Lower lobe of right lung (tissue), 2 donors: ENCODE results near the gene DBH. TPM values are rescaled to one million over a fixed set of nuclear protein-coding genes. Genes with fewer than 3 reads are reported as not detected.

Experiments
- ATAC-seq, 2 donors: fragments of 200-7000 bp; cut with Tn5 transposase; one replicate each; pipeline ENCODE4 v1.9.1; 2020 to 2022; ENCODE audit warnings: mild to moderate bottlenecking in 2 of 2, moderate library complexity in 2 of 2
- DNase-seq: peaks from one replicate; pipeline ENCODE4 v3.0.0-alpha.2; 2020
- H3K27ac ChIP-seq: fragments of 200-600 bp; one replicate; pipeline ENCODE4 v1.8.0; 2022
- H3K27me3 ChIP-seq: fragments of 200-600 bp; one replicate; pipeline ENCODE4 v1.8.0; 2022; ENCODE audit warnings: low read depth
- H3K36me3 ChIP-seq: fragments of 200-600 bp; one replicate; pipeline ENCODE4 v1.8.0; 2022; ENCODE audit warnings: mild to moderate bottlenecking
- H3K4me1 ChIP-seq: fragments of 200-600 bp; one replicate; pipeline ENCODE4 v1.8.0; 2022
- H3K4me3 ChIP-seq: fragments of 200-600 bp; one replicate; pipeline ENCODE4 v1.8.0; 2022; ENCODE audit warnings: mild to moderate bottlenecking
- H3K9me3 ChIP-seq: fragments of 200-600 bp; one replicate; pipeline ENCODE4 v1.8.0; 2022
- intact Hi-C: fragments of 100-400 bp; cut with DNase I; formaldehyde crosslinking; loops from one replicate; pipeline ENCODE4 v1.11.0; 2022
- total RNA-seq: library from RNA; stranded (reverse); fragmentation: NEBNext Ultra II Directional; extraction: Animal tissue kit (Norgen Biotek cat#: 25700); gene quantifications from one replicate; pipeline ENCODE4 v1.2.1, GENCODE V29; 2021
- TF ChIP-seq, protein P1 (sequence below): fragments of 200-600 bp; IDR thresholded peaks from one replicate; pipeline ENCODE4 v1.8.0; 2022; ENCODE audit warnings: antibody characterized with exemption, mild to moderate bottlenecking
- donor health status: DM: no; HTN: yes; CAD: no; lungs with severe emphysema.

DBH gene
- total RNA-seq, 1 donor from 2014 or later: not detected

DNA sequence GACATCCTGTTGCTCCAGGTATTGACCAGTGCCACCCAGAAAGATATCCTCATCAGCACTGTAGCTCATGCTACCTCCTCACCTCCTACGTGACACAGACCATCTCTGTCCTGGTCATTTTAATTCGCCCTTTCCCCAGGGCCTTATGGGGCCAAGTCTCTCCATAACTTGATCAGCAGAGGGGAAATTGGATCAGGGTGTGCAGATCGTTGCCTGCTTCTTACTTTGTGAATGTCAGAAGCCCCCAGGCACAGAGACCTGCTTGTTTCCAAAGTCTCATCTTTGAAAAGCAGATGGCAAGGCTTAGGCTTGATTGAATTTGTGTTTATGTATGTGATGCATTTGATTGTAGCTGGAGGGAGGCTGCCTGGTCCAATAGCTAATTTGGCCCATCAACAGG is 8.8 kb upstream of the DBH start:
- ATAC-seq: no peak
- H3K9me3 ChIP-seq: no peaks in the 10 kb centered on the region
- no peak for DNase-seq
- H3K36me3 ChIP-seq: no peaks in the 10 kb centered on the region
- H3K27ac ChIP-seq: no peak overlapping the region
- no peaks in the 10 kb centered on the region for H3K4me1 ChIP-seq
- peaks cover 9% of the 10 kb centered on the region for H3K27me3 ChIP-seq
- no peak overlapping the region for H3K4me3 ChIP-seq
- intact Hi-C loops: no loop called here
- TF ChIP-seq, protein P1, sequence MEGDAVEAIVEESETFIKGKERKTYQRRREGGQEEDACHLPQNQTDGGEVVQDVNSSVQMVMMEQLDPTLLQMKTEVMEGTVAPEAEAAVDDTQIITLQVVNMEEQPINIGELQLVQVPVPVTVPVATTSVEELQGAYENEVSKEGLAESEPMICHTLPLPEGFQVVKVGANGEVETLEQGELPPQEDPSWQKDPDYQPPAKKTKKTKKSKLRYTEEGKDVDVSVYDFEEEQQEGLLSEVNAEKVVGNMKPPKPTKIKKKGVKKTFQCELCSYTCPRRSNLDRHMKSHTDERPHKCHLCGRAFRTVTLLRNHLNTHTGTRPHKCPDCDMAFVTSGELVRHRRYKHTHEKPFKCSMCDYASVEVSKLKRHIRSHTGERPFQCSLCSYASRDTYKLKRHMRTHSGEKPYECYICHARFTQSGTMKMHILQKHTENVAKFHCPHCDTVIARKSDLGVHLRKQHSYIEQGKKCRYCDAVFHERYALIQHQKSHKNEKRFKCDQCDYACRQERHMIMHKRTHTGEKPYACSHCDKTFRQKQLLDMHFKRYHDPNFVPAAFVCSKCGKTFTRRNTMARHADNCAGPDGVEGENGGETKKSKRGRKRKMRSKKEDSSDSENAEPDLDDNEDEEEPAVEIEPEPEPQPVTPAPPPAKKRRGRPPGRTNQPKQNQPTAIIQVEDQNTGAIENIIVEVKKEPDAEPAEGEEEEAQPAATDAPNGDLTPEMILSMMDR: no peak

DNA sequence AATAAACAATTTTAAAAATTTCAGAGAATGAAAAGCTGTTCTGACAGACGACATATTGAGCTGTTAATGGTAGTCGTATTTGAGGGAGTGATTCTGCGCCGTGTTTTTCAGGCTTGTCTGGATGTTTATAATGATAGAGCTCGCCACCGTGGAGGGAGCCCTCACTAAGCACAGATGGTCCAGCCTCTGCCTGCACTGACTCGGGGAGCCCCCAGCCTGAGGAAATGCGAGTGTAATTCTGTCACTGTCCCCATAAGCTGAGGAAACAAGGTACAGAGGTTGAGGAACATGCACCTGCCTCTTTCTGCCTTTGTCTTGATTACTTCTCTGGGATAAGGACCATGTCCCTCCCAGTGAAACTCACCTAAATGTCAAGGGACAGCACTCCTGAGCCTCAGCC is 7.4 kb upstream of the DBH start:
- Histone ChIP-seq H3K27ac (no peak overlapping the region), H3K36me3 (no peaks in the 10 kb centered on the region), H3K4me1 (no peaks in the 10 kb centered on the region), H3K4me3 (no peak overlapping the region), H3K27me3 (no peaks in the 10 kb centered on the region), H3K9me3 (no peaks in the 10 kb centered on the region)
- TF ChIP-seq, protein P1: no peak
- intact Hi-C loops: no loop called here
- no peak for DNase-seq
- no peak for ATAC-seq

DNA sequence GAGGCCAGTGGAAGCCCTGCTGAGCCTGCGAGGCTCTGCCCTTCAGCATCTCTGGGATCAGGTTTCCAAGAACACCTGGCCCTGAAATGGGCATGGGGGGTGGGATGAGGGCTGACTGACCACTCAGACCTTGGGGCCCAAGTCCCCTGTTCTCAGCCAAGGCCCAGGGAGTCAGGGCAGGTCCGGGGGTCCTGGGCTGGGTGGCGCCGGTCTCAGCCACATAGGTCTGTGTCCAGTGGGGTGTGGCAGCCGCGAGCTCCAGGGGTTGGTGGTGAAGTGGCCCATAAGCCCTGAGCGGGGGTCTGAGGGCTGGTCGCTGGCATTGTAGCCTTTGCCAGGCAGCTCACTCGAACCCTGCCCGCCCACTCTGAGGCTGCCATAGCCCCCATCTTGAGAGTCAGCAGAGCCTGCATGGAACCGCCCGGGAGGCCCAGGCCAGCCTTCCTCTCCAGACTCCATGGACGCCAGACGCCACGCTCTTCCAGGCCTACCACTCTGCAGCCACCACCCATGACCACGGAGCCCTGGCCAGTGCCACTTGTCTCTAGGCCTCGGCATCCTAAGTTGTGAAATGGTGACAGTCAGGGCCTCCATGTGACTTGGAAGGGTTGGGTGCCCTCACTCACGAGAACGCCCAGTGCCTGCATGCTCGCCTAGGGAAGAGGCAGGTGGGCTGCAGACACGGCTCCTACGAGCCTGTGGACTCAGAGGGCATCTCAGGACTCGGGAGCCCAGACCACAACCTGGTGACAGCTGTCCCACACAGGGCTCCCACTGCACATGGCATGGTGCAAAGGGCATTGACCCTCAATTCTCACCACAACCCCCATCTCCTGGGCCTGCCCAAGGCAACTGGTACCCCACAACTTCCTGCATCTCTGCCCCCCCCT is 6.7 kb upstream of the DBH start:
- H3K4me3 ChIP-seq: no peak overlapping the region
- DNase-seq (no peak), ATAC-seq (no peak)
- no peaks in the 10 kb centered on the region for H3K9me3 ChIP-seq
- H3K27me3 ChIP-seq: no peaks in the 10 kb centered on the region
- no peak overlapping the region for H3K27ac ChIP-seq
- H3K36me3 ChIP-seq: no peaks in the 10 kb centered on the region
- no peaks in the 10 kb centered on the region for H3K4me1 ChIP-seq
- TF ChIP-seq, protein P1: no peak
- intact Hi-C loops: no loop called here

DNA sequence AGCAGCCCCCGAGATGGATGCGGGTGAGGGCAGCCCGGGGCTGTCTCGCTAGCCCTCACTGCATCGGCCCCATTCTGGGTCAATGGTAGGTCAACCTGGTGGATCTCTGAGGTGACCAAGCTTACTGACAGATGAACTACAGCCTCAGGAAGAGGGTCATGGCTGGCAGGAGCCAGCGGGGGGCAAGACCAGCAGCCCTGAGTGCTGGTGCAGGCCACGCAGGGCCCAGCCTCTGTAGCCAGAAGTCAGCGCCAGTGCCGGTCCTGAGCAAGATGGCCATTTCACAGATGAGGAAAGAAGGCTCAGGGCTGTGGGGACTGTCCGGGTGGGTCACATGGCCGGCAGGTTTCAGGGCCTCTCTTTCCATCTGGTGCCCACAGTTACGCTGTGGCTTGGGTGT is 5.1 kb upstream of the DBH start:
- H3K4me3 ChIP-seq: no peak overlapping the region
- DNase-seq (no peak), ATAC-seq (no peak)
- H3K36me3 ChIP-seq: no peaks in the 10 kb centered on the region
- no peaks in the 10 kb centered on the region for H3K9me3 ChIP-seq
- no peaks in the 10 kb centered on the region for H3K27me3 ChIP-seq
- H3K27ac ChIP-seq: no peak overlapping the region
- intact Hi-C loops: no loop called here
- TF ChIP-seq, protein P1: no peak
- H3K4me1 ChIP-seq: no peaks in the 10 kb centered on the region

DNA sequence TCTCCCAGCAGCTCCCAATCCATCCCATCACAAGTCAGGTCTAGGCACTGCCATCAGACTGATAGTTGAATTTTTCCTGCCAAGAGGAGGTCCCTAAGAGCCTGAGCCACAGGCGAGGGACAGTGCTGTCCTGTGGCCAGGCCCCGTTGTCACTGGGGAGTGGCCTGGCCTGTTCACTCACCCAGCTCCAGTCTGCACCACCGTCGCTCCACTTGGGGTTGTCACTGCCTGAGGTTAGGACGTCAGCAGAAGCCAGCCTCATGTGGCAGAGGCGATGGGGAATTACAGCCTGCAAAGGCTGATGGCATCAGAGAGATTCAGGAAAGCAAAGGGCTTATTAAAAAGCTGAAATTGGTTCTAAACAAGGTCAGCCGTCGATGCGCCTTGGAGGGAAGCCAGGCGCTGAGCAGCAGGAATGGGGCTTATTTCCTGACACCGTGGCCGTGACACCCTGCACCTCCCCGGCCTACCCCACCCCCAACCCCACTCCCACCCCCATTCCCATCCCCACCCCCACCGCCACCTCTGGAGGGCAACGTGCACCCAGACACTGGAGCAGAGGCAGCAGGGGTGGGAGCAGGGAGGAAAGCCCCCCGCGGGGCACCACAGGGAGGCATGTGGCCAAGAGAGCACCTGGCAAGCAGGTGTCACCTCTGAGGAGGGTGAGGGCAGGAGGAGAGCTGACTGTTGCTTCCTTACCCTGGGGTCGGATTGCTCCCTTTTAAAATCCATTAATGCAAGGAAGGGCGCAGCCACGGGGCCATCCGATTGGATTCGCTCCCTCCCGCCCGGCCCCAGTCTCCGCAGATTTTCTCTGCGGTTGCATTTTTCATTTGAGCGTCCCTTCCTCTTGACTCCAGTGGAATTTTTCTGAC is 3.1 kb upstream of the DBH start:
- DNase-seq (no peak), ATAC-seq (no peak)
- Histone ChIP-seq H3K4me3 (no peak overlapping the region), H3K36me3 (no peaks in the 10 kb centered on the region), H3K9me3 (no peaks in the 10 kb centered on the region), H3K4me1 (no peaks in the 10 kb centered on the region), H3K27ac (no peak overlapping the region), H3K27me3 (no peaks in the 10 kb centered on the region)
- TF ChIP-seq, protein P1: no peak
- intact Hi-C loops: no loop called here
